Activated B cell treated with CpG ODN at 0.5 μM for 24 hours (primary cell): ENCODE results near the gene LCP1. TPM values are rescaled to one million over a fixed set of nuclear protein-coding genes. Genes with fewer than 3 reads are reported as not detected.

Source experiments
- ATAC-seq: fragments of 200-7000 bp; cut with Tn5 transposase; one replicate; pipeline ENCODE4 v1.10.0; 2021; ENCODE audit warnings: low read depth, mild to moderate bottlenecking, moderate library complexity
- CTCF ChIA-PET: fragments of 350-600 bp; sonication (Branson Sonifier 250); formaldehyde crosslinking; loops from one replicate; lab custom pipeline; 2021; ENCODE audit warnings: antibody characterized with exemption; lab: Charles Lee
- POLR2A ChIA-PET: fragments of 350-600 bp; sonication (Branson Sonifier 250); formaldehyde crosslinking; loops from one replicate; lab custom pipeline; 2021; ENCODE audit warnings: antibody characterized with exemption; lab: Charles Lee
- DNase-seq: peaks from one replicate; pipeline ENCODE4 v3.0.0; 2022
- H3K27ac Mint-ChIP-seq: one replicate; pipeline ENCODE4 v1.8.0; 2020; ENCODE audit warnings: mixed read lengths
- H3K27me3 Mint-ChIP-seq: one replicate; pipeline ENCODE4 v1.8.0; 2021; ENCODE audit warnings: mixed read lengths
- H3K36me3 Mint-ChIP-seq: one replicate; pipeline ENCODE4 v1.8.0; 2021; ENCODE audit warnings: low read depth, mixed read lengths
- H3K4me1 Mint-ChIP-seq: one replicate; pipeline ENCODE4 v1.8.0; 2021; ENCODE audit warnings: mixed read lengths
- H3K4me3 Mint-ChIP-seq: one replicate; pipeline ENCODE4 v1.8.0; 2020; ENCODE audit warnings: mild to moderate bottlenecking, mixed read lengths
- H3K9me3 Mint-ChIP-seq: one replicate; pipeline ENCODE4 v1.8.0; 2020; ENCODE audit warnings: mixed read lengths
- intact Hi-C: fragments of 100-400 bp; cut with micrococcal nuclease; formaldehyde crosslinking; loops from one replicate; pipeline ENCODE4 v1.15.1; 2024
- total RNA-seq: library from RNA; stranded (reverse); gene quantifications from 2 replicates; pipeline ENCODE4 v1.2.3, GENCODE V29; 2022
- TF ChIP-seq, protein P1 (sequence below): fragments of 200-600 bp; IDR thresholded peaks from one replicate; pipeline ENCODE4 v1.8.0; 2022; ENCODE audit warnings: antibody characterized with exemption, mild to moderate bottlenecking

LCP1 gene
- total RNA-seq, 1 donor from 2014 or later: 948 TPM

DNA sequence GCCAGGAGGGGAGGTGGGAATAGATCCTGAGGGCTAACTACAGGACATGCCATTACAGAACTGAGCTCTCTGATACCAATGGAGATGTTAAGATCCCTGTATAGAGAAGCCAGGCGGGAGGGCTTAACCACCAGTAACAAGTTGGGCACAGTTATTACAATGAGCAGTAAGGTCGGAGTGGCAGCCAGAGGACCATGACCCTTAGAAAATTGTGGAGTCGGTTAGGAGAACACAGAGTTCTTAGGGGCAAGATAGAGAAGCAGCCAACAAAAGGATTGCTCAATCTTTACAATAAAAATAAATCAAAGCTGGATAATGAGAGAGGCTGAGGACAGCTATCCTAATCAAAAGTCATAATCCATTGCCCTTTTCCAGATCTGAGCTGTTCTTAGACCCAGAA, 87.5 kb downstream of the LCP1 start:
- ATAC-seq (no peak), DNase-seq (no peak)
- Mint-ChIP-seq H3K4me1 (no peaks in the 10 kb centered on the region), H3K9me3 (no peaks in the 10 kb centered on the region), H3K4me3 (no peak overlapping the region), H3K27me3 (peaks cover 9% of the 10 kb centered on the region), H3K36me3 (no peaks in the 10 kb centered on the region), H3K27ac (no peak overlapping the region)
- TF ChIP-seq, protein P1, sequence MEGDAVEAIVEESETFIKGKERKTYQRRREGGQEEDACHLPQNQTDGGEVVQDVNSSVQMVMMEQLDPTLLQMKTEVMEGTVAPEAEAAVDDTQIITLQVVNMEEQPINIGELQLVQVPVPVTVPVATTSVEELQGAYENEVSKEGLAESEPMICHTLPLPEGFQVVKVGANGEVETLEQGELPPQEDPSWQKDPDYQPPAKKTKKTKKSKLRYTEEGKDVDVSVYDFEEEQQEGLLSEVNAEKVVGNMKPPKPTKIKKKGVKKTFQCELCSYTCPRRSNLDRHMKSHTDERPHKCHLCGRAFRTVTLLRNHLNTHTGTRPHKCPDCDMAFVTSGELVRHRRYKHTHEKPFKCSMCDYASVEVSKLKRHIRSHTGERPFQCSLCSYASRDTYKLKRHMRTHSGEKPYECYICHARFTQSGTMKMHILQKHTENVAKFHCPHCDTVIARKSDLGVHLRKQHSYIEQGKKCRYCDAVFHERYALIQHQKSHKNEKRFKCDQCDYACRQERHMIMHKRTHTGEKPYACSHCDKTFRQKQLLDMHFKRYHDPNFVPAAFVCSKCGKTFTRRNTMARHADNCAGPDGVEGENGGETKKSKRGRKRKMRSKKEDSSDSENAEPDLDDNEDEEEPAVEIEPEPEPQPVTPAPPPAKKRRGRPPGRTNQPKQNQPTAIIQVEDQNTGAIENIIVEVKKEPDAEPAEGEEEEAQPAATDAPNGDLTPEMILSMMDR: no peak
- ChIA-PET CTCF (no interaction called here), POLR2A (no interaction called here)
- intact Hi-C loops: no loop called here

DNA sequence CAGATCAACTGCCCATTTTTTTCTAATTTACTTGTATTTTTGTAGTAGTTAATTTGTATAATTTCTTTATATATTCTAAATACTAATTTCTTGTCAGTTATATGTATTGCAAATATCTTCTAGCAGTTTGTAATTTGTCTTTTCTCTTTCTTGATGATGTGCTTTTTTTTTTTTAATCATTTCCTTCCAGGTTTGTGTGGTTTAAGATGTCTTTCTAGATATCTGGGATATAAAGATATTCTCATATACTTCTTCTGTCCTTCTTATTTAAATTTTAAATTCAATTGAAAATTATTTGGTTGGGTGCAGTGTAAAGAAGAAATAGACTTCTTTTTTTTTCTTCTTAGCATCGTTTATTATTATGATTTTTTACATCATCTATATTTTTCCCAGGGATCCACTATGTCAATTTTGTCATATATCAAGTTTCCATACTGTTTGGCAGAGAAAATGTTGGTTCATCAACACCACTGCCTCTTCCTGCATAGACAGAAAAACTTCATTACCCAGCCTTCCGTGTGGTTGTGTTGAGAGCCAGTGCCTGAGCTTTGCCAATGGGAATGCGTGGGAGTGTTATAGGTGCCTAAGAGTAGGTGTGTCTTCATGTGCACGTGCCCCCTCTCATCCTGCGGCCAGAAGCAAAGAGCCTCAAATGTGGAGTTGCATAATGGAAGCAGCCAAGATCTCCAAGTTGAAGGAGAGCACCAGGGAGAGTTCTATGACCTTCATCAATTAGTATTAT, 93.0 kb downstream of the LCP1 start:
- H3K36me3 Mint-ChIP-seq: no peaks in the 10 kb centered on the region
- H3K27me3 Mint-ChIP-seq: peaks cover 10% of the 10 kb centered on the region
- no peak overlapping the region for H3K4me3 Mint-ChIP-seq
- ChIA-PET POLR2A (no interaction called here), CTCF (no interaction called here)
- intact Hi-C loops: no loop called here
- no peaks in the 10 kb centered on the region for H3K9me3 Mint-ChIP-seq
- H3K27ac Mint-ChIP-seq: no peak overlapping the region
- H3K4me1 Mint-ChIP-seq: no peaks in the 10 kb centered on the region
- DNase-seq: no peak
- TF ChIP-seq, protein P1: no peak
- no peak for ATAC-seq

DNA sequence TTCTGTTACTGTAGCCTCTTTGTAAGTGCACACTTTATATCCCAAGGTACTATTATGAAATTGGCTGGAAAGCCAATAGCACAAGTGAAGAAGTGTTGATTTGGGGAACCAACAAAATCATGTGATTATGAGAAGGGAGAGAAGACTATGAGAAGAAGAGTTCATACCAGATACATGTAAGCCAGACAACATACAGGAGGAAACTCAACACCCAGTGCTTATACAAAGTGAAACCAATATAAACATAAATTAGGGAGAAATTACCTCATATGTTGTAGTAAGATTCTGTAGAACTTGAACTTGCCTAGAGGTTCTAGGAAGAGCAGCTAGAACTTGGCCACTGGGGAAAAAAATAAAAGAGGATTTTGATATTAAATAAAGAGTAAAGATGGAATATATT, 94.5 kb downstream of the LCP1 start:
- no peaks in the 10 kb centered on the region for H3K9me3 Mint-ChIP-seq
- H3K27ac Mint-ChIP-seq: no peak overlapping the region
- no peaks in the 10 kb centered on the region for H3K4me1 Mint-ChIP-seq
- TF ChIP-seq, protein P1: no peak
- peaks cover 8% of the 10 kb centered on the region for H3K27me3 Mint-ChIP-seq
- ChIA-PET POLR2A (no interaction called here), CTCF (no interaction called here)
- H3K36me3 Mint-ChIP-seq: no peaks in the 10 kb centered on the region
- intact Hi-C loops: no loop called here
- DNase-seq (no peak), ATAC-seq (no peak)
- no peak overlapping the region for H3K4me3 Mint-ChIP-seq

DNA sequence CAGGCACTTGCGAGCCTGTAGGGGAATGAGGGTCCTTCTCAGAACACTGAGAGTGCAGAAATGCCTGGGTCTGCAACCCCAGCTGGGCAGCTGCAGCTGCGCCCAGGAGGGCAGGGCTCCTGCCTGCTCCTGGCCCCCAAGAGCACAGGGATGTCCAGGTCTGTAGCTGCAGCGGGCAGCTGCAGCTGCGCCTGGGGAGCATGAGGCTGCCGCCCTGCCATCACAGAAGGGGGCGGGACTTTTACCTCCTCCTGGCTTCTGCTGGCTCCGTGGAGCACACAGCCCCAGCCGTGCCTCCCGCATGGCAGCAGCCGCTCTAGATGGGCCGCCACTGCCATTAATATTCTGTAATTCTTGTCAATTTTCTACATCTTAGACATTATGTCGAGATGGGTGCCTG, 95.0 kb downstream of the LCP1 start:
- intact Hi-C loops: no loop called here
- no peaks in the 10 kb centered on the region for H3K4me1 Mint-ChIP-seq
- H3K9me3 Mint-ChIP-seq: no peaks in the 10 kb centered on the region
- ChIA-PET POLR2A (no interaction called here), CTCF (no interaction called here)
- no peaks in the 10 kb centered on the region for H3K36me3 Mint-ChIP-seq
- ATAC-seq (no peak), DNase-seq (no peak)
- no peak overlapping the region for H3K4me3 Mint-ChIP-seq
- TF ChIP-seq, protein P1: no peak
- no peak overlapping the region for H3K27ac Mint-ChIP-seq
- peaks cover 5% of the 10 kb centered on the region for H3K27me3 Mint-ChIP-seq

DNA sequence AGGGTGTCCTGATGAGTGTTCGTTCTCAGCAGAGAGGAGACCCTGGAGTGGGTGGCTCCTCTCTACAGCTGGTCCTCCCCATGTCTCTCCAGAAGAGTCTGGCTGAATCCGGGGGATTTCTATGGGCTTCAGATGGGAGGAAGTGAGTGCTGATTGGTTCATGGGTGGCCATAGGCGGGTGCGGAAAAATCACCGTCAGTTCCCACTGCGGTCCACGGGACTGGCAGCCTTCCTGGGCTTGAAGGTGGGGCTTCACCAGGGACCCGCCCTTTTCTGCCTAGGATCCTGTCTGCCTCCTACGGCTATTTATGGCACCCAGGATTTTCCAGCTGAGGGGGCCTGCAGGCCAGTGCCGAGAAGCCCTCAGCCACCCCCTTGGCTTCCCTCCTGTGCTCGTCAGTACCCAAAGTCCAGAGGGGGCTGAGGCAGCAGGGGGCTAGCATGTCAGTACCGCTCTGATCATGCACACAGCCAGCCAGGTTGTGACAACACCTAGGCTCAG, 95.5 kb downstream of the LCP1 start:
- no peak overlapping the region for H3K27ac Mint-ChIP-seq
- DNase-seq (no peak), ATAC-seq (no peak)
- H3K4me1 Mint-ChIP-seq: no peaks in the 10 kb centered on the region
- peaks cover 4% of the 10 kb centered on the region for H3K27me3 Mint-ChIP-seq
- H3K9me3 Mint-ChIP-seq: no peaks in the 10 kb centered on the region
- no peaks in the 10 kb centered on the region for H3K36me3 Mint-ChIP-seq
- intact Hi-C loops: no loop called here
- TF ChIP-seq, protein P1: no peak
- no peak overlapping the region for H3K4me3 Mint-ChIP-seq
- POLR2A ChIA-PET: no interaction called here
- CTCF ChIA-PET: no interaction called here
